NT2/D1 (cell line): Measurements from ENCODE around the gene VIT.

Experiments
- DNase-seq: peaks from one replicate; pipeline ENCODE4 v3.0.0-alpha.2; 2011; ENCODE audit warnings: low read depth, low spot score
- H3K27me3 ChIP-seq: 2 replicates; pipeline ENCODE4 v1.6.0; 2011; ENCODE audit warnings: mild to moderate bottlenecking; ENCODE audit not compliant: insufficient read length, insufficient read depth
- H3K36me3 ChIP-seq: 2 replicates; pipeline ENCODE4 v1.6.1; 2011; ENCODE audit warnings: mild to moderate bottlenecking, low read length, mixed read lengths; ENCODE audit not compliant: insufficient read depth, insufficient read length
- H3K4me1 ChIP-seq: 2 replicates; pipeline ENCODE4 v1.5.1; 2011; ENCODE audit not compliant: insufficient read depth, insufficient read length
- H3K4me3 ChIP-seq: 2 replicates; pipeline ENCODE4 v1.5.1; 2011; ENCODE audit warnings: low read depth; ENCODE audit not compliant: insufficient read length
- H3K9ac ChIP-seq: 2 replicates; pipeline ENCODE4 v1.6.0; 2011; ENCODE audit warnings: low read depth; ENCODE audit not compliant: insufficient read length
- H3K9me3 ChIP-seq: 2 replicates; pipeline ENCODE4 v1.5.1; 2011; ENCODE audit warnings: mild to moderate bottlenecking, low read length; ENCODE audit not compliant: insufficient read depth
- SUZ12 ChIP-seq: IDR thresholded peaks from 2 replicates; pipeline ENCODE4 v1.6.1; 2011; ENCODE audit not compliant: insufficient read length, insufficient read depth; ENCODE audit errors: extremely low read depth
- YY1 ChIP-seq: IDR thresholded peaks from 2 replicates; pipeline ENCODE4 v1.6.1; 2011; ENCODE audit not compliant: insufficient read length, insufficient read depth
- ZNF274 ChIP-seq: IDR thresholded peaks from 2 replicates; pipeline ENCODE4 v1.6.1; 2011; ENCODE audit warnings: mild to moderate bottlenecking, low read depth, low read length

The VIT gene

GRCh38 chr2:36781907-36782720 is 85.6 kb downstream of the VIT start:
- Histone ChIP-seq H3K9me3 (no peaks in the 10 kb centered on the region), H3K27me3 (no peaks in the 10 kb centered on the region), H3K4me1 (no peaks in the 10 kb centered on the region), H3K4me3 (no peak overlapping the region), H3K36me3 (no peaks in the 10 kb centered on the region), H3K9ac (no peak overlapping the region)
- no peak for DNase-seq
- TF ChIP-seq SUZ12 (no peak), ZNF274 (no peak)

GRCh38 chr2:36783246-36783645 is 86.7 kb downstream of the VIT start:
- H3K9me3 ChIP-seq: no peaks in the 10 kb centered on the region
- no peak overlapping the region for H3K4me3 ChIP-seq
- H3K36me3 ChIP-seq: no peaks in the 10 kb centered on the region
- no peak overlapping the region for H3K9ac ChIP-seq
- TF ChIP-seq YY1: no peak
- TF ChIP-seq ZNF274: no peak
- no peak for TF ChIP-seq SUZ12
- DNase-seq: no peak
- no peaks in the 10 kb centered on the region for H3K4me1 ChIP-seq
- no peaks in the 10 kb centered on the region for H3K27me3 ChIP-seq

GRCh38 chr2:36785179-36785795 is 88.8 kb downstream of the VIT start:
- Histone ChIP-seq H3K9me3 (no peaks in the 10 kb centered on the region), H3K4me3 (no peak overlapping the region), H3K27me3 (no peaks in the 10 kb centered on the region), H3K36me3 (no peaks in the 10 kb centered on the region), H3K4me1 (no peaks in the 10 kb centered on the region), H3K9ac (no peak overlapping the region)
- DNase-seq: peak; percentile 71
- TF ChIP-seq SUZ12: no peak

- TF ChIP-seq YY1: no peak
- TF ChIP-seq SUZ12: no peak
- no peak for TF ChIP-seq ZNF274
- Histone ChIP-seq H3K9ac (no peak overlapping the region), H3K27me3 (no peaks in the 10 kb centered on the region), H3K36me3 (no peaks in the 10 kb centered on the region), H3K4me1 (no peaks in the 10 kb centered on the region), H3K4me3 (no peak overlapping the region), H3K9me3 (no peaks in the 10 kb centered on the region)
- DNase-seq: no peak
Observed at GRCh38 chr2:36789181-36789804, 92.8 kb downstream of the VIT start.

GRCh38 chr2:36792951-36793350 is 96.4 kb downstream of the VIT start:
- no peaks in the 10 kb centered on the region for H3K27me3 ChIP-seq

GRCh38 chr2:36797324-36798070 is 101.0 kb downstream of the VIT start:
- Histone ChIP-seq H3K36me3 (no peaks in the 10 kb centered on the region), H3K27me3 (no peaks in the 10 kb centered on the region), H3K4me3 (no peak overlapping the region), H3K4me1 (no peaks in the 10 kb centered on the region), H3K9me3 (peaks cover 3% of the 10 kb centered on the region; the same call in 1 of the 2 replicates), H3K9ac (no peak overlapping the region)
- TF ChIP-seq ZNF274 (no peak), YY1 (no peak), SUZ12 (no peak)
- DNase-seq: no peak

More at GRCh38 chr2:36792951-36793350, 96.4 kb downstream of the VIT start:
- no peak for DNase-seq
- Histone ChIP-seq H3K4me3 (no peak overlapping the region), H3K4me1 (no peaks in the 10 kb centered on the region), H3K9me3 (no peaks in the 10 kb centered on the region), H3K9ac (no peak overlapping the region), H3K36me3 (no peaks in the 10 kb centered on the region)
- TF ChIP-seq ZNF274 (no peak), YY1 (no peak), SUZ12 (no peak)

- TF ChIP-seq ZNF274 (no peak), SUZ12 (no peak), YY1 (no peak)
- Histone ChIP-seq H3K36me3 (no peaks in the 10 kb centered on the region), H3K4me3 (no peak overlapping the region), H3K27me3 (no peaks in the 10 kb centered on the region), H3K9ac (no peak overlapping the region), H3K9me3 (peaks cover 15% of the 10 kb centered on the region), H3K4me1 (no peaks in the 10 kb centered on the region)
- DNase-seq: no peak
Observed at GRCh38 chr2:36798724-36799123, 102.2 kb downstream of the VIT start.
